ENCODE results near the gene BPIFB2.

DNA sequence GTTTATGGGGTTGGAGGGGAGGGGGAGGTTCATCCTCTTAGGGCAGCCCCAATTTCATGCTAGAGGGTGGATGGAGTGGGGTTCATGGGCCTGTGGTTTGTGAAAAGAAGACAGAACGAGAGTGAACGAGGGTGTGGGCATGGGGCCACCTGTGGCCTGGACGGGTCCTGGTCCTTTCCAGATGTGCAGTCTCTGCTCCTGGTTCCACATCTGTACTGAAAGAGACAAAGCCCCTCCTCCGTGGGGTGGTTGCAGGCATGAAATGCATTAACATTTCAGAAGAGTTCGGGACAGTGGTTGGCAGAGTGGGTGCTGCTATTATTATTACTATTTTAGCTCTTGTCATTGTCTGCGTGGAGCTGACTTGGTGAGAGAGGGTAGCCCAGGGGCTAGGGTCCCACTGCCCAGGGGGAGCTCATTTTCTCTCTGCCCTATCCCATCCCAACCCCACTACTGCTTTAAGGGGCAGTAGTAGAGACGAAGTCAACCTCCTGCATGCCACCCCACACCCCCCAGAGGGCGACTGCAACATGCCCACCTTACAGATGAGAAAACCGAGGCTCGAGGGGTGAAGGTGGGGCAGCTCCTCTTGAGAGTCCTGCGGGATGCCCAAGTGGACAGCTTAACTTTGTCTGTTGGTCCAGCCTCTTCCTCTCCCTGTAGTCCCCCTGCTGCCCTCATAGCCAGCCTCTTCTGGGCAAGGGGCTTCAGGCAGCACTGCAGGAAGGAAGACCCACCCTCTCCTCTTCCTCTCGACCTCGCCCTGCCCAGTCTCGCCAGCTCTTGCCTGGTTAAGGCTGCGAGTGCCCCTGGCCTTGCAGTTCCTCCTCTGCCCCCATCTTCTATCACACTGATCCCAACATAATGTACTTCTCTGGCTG, 8.4 kb downstream of the BPIFB2 start:
- TF ChIP-seq, protein P1, sequence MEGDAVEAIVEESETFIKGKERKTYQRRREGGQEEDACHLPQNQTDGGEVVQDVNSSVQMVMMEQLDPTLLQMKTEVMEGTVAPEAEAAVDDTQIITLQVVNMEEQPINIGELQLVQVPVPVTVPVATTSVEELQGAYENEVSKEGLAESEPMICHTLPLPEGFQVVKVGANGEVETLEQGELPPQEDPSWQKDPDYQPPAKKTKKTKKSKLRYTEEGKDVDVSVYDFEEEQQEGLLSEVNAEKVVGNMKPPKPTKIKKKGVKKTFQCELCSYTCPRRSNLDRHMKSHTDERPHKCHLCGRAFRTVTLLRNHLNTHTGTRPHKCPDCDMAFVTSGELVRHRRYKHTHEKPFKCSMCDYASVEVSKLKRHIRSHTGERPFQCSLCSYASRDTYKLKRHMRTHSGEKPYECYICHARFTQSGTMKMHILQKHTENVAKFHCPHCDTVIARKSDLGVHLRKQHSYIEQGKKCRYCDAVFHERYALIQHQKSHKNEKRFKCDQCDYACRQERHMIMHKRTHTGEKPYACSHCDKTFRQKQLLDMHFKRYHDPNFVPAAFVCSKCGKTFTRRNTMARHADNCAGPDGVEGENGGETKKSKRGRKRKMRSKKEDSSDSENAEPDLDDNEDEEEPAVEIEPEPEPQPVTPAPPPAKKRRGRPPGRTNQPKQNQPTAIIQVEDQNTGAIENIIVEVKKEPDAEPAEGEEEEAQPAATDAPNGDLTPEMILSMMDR (IDR thresholded peaks at IDR 0.05): no peak
- TF ChIP-seq POLR2AphosphoS5 (IDR thresholded peaks at IDR 0.05; ENCODE audit: insufficient read depth in 1 of 2, low read depth in 1 of 2) (no peak), POLR2A (IDR thresholded peaks at IDR 0.05) (no peak)
